SK-N-SH (cell line): ENCODE results near the gene EYA3. TPM values are rescaled to one million over a fixed set of nuclear protein-coding genes. Genes with fewer than 3 reads are reported as not detected.

Experiments
- CTCF ChIA-PET: fragments of 300-600, 350-600 bp; formaldehyde crosslinking; extraction: SDS; loops from one replicate; lab custom pipeline; 2021; lab: Yijun Ruan, JAX
- POLR2A ChIA-PET: fragments of 350-600 bp; sonication (Branson Sonifier 250); formaldehyde crosslinking; extraction: SDS; loops from one replicate; lab custom pipeline; 2020; ENCODE audit warnings: antibody characterized with exemption, inconsistent platforms; lab: Yijun Ruan, JAX
- DNase-seq: peaks from one replicate; pipeline ENCODE4 v3.0.0; 2012
- H2AFZ ChIP-seq: fragments of 200-600 bp; sonication (generic); 2 replicates; pipeline ENCODE4 v1.8.1; 2016; ENCODE audit warnings: antibody characterized with exemption, mild to moderate bottlenecking, low read depth
- H3F3A ChIP-seq: fragments of 200-600 bp; sonication (generic); replicated peaks from 2 replicates; pipeline ENCODE3; 2016; ENCODE audit warnings: antibody characterized with exemption, mild to moderate bottlenecking; ENCODE audit not compliant: insufficient read depth
- H3K27ac ChIP-seq, 2 experiments: fragments of 200-500 bp in 1 of 2; fragments of 200-600 bp in 1 of 2; sonication (Bioruptor generic) in 1 of 2; sonication (generic), shearing (Covaris generic) in 1 of 2; 2 replicates each; pipeline versions ENCODE4 v1.5.1 to v1.6.1; 2014 to 2016; ENCODE audit warnings: low read depth in 2 of 2, inconsistent platforms in 1 of 2, low read length in 1 of 2, mild to moderate bottlenecking in 1 of 2, mixed read lengths in 1 of 2
- H3K27me3 ChIP-seq: fragments of 200-600 bp; sonication (generic), shearing (Covaris generic); 2 replicates; pipeline ENCODE4 v1.6.1; 2016; ENCODE audit warnings: mixed run types; ENCODE audit not compliant: insufficient read depth
- H3K36me3 ChIP-seq, 2 experiments: fragments of 200-500 bp in 1 of 2; fragments of 200-600 bp in 1 of 2; sonication (Bioruptor generic) in 1 of 2; sonication (generic) in 1 of 2; replicated peaks in 1 of 2; 2 replicates each; pipeline versions ENCODE3 to v1.5.1; 2014 to 2016; ENCODE audit warnings: low read length in 1 of 2, mild to moderate bottlenecking in 1 of 2; ENCODE audit not compliant: insufficient read depth in 2 of 2, control insufficient read depth in 1 of 2
- H3K4me1 ChIP-seq, 2 experiments: fragments of 200-500 bp in 1 of 2; fragments of 200-600 bp in 1 of 2; sonication (Bioruptor generic) in 1 of 2; sonication (generic), shearing (Covaris generic) in 1 of 2; 2 replicates each; pipeline versions ENCODE4 v1.5.1 to v1.6.1; 2014 to 2016; ENCODE audit warnings: low read depth in 1 of 2, low read length in 1 of 2, mixed run types in 1 of 2; ENCODE audit not compliant: insufficient read depth in 2 of 2, control insufficient read depth in 1 of 2
- H3K4me2 ChIP-seq: fragments of 200-600 bp; sonication (generic), shearing (Covaris generic); 2 replicates; pipeline ENCODE4 v1.6.1; 2017; ENCODE audit warnings: mixed run types
- H3K4me3 ChIP-seq, 2 experiments: fragments of 200-500 bp in 1 of 2; fragments of 200-600 bp in 1 of 2; sonication (Bioruptor generic) in 1 of 2; sonication (generic), shearing (Covaris generic) in 1 of 2; 2 replicates each; pipeline versions ENCODE4 v1.5.1 to v1.8.1; 2014 to 2016; ENCODE audit warnings: low read depth in 2 of 2, inconsistent platforms in 1 of 2, low read length in 1 of 2, mild to moderate bottlenecking in 1 of 2, mixed read lengths in 1 of 2, moderate library complexity in 1 of 2
- H3K79me2 ChIP-seq: fragments of 200-600 bp; sonication (generic); 2 replicates; pipeline ENCODE4 v1.8.1; 2017; ENCODE audit warnings: mild to moderate bottlenecking; ENCODE audit not compliant: insufficient read depth
- H3K9ac ChIP-seq: fragments of 200-600 bp; sonication (generic); 2 replicates; pipeline ENCODE4 v1.6.1; 2017; ENCODE audit warnings: mixed run types
- H3K9me2 ChIP-seq: fragments of 200-600 bp; sonication (generic); 2 replicates; pipeline ENCODE4 v1.6.1; 2017; ENCODE audit warnings: mixed run types
- H3K9me3 ChIP-seq: fragments of 200-600 bp; sonication (generic); 2 replicates; pipeline ENCODE4 v1.6.1; 2017; ENCODE audit warnings: mixed run types, mild to moderate bottlenecking, moderate library complexity
- H4K20me1 ChIP-seq: fragments of 200-600 bp; sonication (generic); 2 replicates; pipeline ENCODE4 v1.6.1; 2017; ENCODE audit warnings: mild to moderate bottlenecking, mixed run types; ENCODE audit not compliant: insufficient read depth
- ELF1 ChIP-seq: IDR thresholded peaks from 2 replicates; pipeline ENCODE4 v1.4.0; 2012
- EP300 ChIP-seq, 2 experiments: IDR thresholded peaks; 2 replicates each; pipeline versions ENCODE4 v1.4.0 to v1.6.1; 2012; ENCODE audit warnings: borderline replicate concordance in 1 of 2, low read depth in 1 of 2, low read length in 1 of 2
- FOSL2 ChIP-seq: IDR thresholded peaks from 2 replicates; pipeline ENCODE4 v1.4.0; 2012; ENCODE audit warnings: low read depth, mild to moderate bottlenecking, moderate library complexity, borderline replicate concordance
- FOXJ3 ChIP-seq: sonication (generic); formaldehyde crosslinking; IDR thresholded peaks from 2 replicates; pipeline ENCODE4 v1.5.1; 2020; ENCODE audit warnings: mild to moderate bottlenecking, missing genetic modification reagents
- GATA2 ChIP-seq: sonication (generic); formaldehyde crosslinking; IDR thresholded peaks from 2 replicates; pipeline ENCODE4 v1.5.0; 2020; ENCODE audit warnings: mild to moderate bottlenecking, missing genetic modification reagents
- JUND ChIP-seq: IDR thresholded peaks from 2 replicates; pipeline ENCODE4 v1.4.0; 2012
- MXI1 ChIP-seq: IDR thresholded peaks from 2 replicates; pipeline ENCODE4 v1.6.1; 2012; ENCODE audit warnings: mild to moderate bottlenecking, low read depth, low read length, improper control_type of control experiment
- NFIC ChIP-seq: IDR thresholded peaks from 2 replicates; pipeline ENCODE4 v1.4.0; 2012; ENCODE audit warnings: borderline replicate concordance
- NRF1 ChIP-seq: IDR thresholded peaks from 2 replicates; pipeline ENCODE4 v1.6.1; 2012; ENCODE audit warnings: low read depth, mild to moderate bottlenecking, low read length
- RCOR1 ChIP-seq: fragments of 150-350 bp; IDR thresholded peaks from 2 replicates; pipeline ENCODE4 v1.6.1; 2017; ENCODE audit warnings: antibody characterized with exemption, low read length
- SIN3A ChIP-seq: IDR thresholded peaks from 2 replicates; pipeline ENCODE4 v1.6.1; 2012; ENCODE audit warnings: low read depth, mild to moderate bottlenecking, low read length, moderate library complexity, borderline replicate concordance
- TAF1 ChIP-seq: IDR thresholded peaks from 2 replicates; pipeline ENCODE4 v1.6.1; 2012; ENCODE audit warnings: low read depth, mild to moderate bottlenecking, low read length, moderate library complexity, borderline replicate concordance
- TEAD4 ChIP-seq: IDR thresholded peaks from 2 replicates; pipeline ENCODE4 v1.4.0; 2012; ENCODE audit warnings: mild to moderate bottlenecking, borderline replicate concordance; ENCODE audit not compliant: insufficient read depth
- YY1 ChIP-seq: IDR thresholded peaks from 2 replicates; pipeline ENCODE4 v1.4.0; 2012; ENCODE audit warnings: low read depth, mild to moderate bottlenecking
- WGBS: methylation state at CpG from one replicate; pipeline ENCODE4 v1.1.6; 2017; ENCODE audit warnings: low lambda C conversion rate; 5-methylcytosine and 5-hydroxymethylcytosine counted together
- polyA plus RNA-seq, 3 experiments: library from polyadenylated mRNA; depleted of rRNA; stranded (reverse); fragments of >200 nt; gene quantifications; 2 replicates each; pipeline ENCODE4 v1.2.3, GENCODE V29; 2012
- TF ChIP-seq, protein P1 (sequence below): IDR thresholded peaks from 2 replicates; pipeline ENCODE4; 2012
- TF ChIP-seq, protein P2 (sequence below): fragments of 150-350 bp; IDR thresholded peaks from 2 replicates; pipeline ENCODE4 v1.6.1; 2016; ENCODE audit warnings: mild to moderate bottlenecking, low read depth, low read length
- TF ChIP-seq, protein P3 (sequence below): IDR thresholded peaks from 2 replicates; pipeline ENCODE4 v1.4.0; 2012; ENCODE audit warnings: low read depth
- TF ChIP-seq, protein P4 (sequence below): fragments of 150-350 bp; IDR thresholded peaks from 2 replicates; pipeline ENCODE4 v1.6.1; 2017; ENCODE audit warnings: antibody characterized with exemption, low read length, low read depth, borderline replicate concordance
- TF ChIP-seq, protein P5 (sequence below): IDR thresholded peaks from 2 replicates; pipeline ENCODE4 v1.4.0; 2012; ENCODE audit warnings: low read depth, borderline replicate concordance

Gene EYA3
- polyA plus RNA-seq, 1 of the 3 experiments (the other 2 are of a cell fraction): 6.5 TPM

DNA sequence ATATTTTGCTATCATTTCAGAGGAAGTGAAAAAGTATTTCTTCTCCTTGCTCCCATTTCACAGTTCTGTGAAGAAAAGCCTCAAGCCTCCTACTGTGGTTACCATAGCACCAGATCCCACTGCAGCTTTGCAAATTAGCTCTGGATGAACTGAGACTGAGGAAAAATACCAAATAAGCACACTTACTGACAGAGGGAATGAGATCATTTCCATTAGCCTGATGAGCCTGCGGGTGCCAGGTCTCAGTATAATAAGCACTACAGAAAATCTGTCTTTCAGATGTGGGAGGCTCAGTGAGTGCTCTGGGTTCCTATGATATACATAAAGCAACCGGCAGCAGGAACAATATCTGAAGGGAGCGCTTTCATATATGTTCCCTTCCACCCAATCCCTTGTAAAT, 107.3 kb downstream of the EYA3 start:
- no peak overlapping the region for H3K27ac ChIP-seq

More for the DNA sequence above, 107.3 kb downstream of the EYA3 start:
- no peaks in the 10 kb centered on the region for H4K20me1 ChIP-seq
- H3K9ac ChIP-seq: no peak overlapping the region
- CTCF ChIA-PET: interaction anchor here (0.9 to 4.1 kb wide), 5 partner anchors 9 to 124 kb away, joined by 3 to 40 read pairs (median 3); no protein-coding TSS in a partner anchor
- H2AFZ ChIP-seq: no peak overlapping the region
- H3K4me2 ChIP-seq: no peak overlapping the region; the same call in 1 of the 2 replicates
- POLR2A ChIA-PET: no interaction called here
- no peaks in the 10 kb centered on the region; a peak in 1 of 4 replicates for H3K4me1 ChIP-seq
- peaks cover 10 to 18% of the 10 kb centered on the region in 2 experiments for H3K36me3 ChIP-seq
- TF ChIP-seq SIN3A: no peak
- TF ChIP-seq EP300 (IDR thresholded peaks at IDR 0.05; ENCODE audit: borderline replicate concordance in 1 of 2, low read depth in 1 of 2, low read length in 1 of 2): no peak
- TF ChIP-seq FOSL2: no peak
- no peak for TF ChIP-seq GATA2 (CRISPR knock-in tag)
- TF ChIP-seq, protein P1, sequence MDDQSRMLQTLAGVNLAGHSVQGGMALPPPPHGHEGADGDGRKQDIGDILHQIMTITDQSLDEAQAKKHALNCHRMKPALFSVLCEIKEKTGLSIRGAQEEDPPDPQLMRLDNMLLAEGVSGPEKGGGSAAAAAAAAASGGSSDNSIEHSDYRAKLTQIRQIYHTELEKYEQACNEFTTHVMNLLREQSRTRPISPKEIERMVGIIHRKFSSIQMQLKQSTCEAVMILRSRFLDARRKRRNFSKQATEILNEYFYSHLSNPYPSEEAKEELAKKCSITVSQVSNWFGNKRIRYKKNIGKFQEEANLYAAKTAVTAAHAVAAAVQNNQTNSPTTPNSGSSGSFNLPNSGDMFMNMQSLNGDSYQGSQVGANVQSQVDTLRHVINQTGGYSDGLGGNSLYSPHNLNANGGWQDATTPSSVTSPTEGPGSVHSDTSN: no peak
- no peak for TF ChIP-seq ELF1
- TF ChIP-seq, protein P2, sequence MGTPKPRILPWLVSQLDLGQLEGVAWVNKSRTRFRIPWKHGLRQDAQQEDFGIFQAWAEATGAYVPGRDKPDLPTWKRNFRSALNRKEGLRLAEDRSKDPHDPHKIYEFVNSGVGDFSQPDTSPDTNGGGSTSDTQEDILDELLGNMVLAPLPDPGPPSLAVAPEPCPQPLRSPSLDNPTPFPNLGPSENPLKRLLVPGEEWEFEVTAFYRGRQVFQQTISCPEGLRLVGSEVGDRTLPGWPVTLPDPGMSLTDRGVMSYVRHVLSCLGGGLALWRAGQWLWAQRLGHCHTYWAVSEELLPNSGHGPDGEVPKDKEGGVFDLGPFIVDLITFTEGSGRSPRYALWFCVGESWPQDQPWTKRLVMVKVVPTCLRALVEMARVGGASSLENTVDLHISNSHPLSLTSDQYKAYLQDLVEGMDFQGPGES: no peak
- no peak for TF ChIP-seq YY1
- no peak for TF ChIP-seq FOXJ3 (CRISPR knock-in tag)
- TF ChIP-seq RCOR1: no peak
- no peak for TF ChIP-seq TEAD4
- TF ChIP-seq NFIC: no peak
- TF ChIP-seq, protein P3, sequence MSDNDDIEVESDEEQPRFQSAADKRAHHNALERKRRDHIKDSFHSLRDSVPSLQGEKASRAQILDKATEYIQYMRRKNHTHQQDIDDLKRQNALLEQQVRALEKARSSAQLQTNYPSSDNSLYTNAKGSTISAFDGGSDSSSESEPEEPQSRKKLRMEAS: no peak
- TF ChIP-seq TAF1: no peak
- no peak for TF ChIP-seq JUND
- TF ChIP-seq, protein P4, sequence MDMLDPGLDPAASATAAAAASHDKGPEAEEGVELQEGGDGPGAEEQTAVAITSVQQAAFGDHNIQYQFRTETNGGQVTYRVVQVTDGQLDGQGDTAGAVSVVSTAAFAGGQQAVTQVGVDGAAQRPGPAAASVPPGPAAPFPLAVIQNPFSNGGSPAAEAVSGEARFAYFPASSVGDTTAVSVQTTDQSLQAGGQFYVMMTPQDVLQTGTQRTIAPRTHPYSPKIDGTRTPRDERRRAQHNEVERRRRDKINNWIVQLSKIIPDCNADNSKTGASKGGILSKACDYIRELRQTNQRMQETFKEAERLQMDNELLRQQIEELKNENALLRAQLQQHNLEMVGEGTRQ: no peak
- no peak for TF ChIP-seq NRF1
- TF ChIP-seq, protein P5, sequence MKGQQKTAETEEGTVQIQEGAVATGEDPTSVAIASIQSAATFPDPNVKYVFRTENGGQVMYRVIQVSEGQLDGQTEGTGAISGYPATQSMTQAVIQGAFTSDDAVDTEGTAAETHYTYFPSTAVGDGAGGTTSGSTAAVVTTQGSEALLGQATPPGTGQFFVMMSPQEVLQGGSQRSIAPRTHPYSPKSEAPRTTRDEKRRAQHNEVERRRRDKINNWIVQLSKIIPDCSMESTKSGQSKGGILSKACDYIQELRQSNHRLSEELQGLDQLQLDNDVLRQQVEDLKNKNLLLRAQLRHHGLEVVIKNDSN: no peak
- no peak for TF ChIP-seq MXI1
- no peak overlapping the region for H3K4me3 ChIP-seq
- DNase-seq: no peak
- no peaks in the 10 kb centered on the region for H3K27me3 ChIP-seq
- H3F3A ChIP-seq: peaks cover 11% of the 10 kb centered on the region
- WGBS: 95% methylated on average over 3 of the region's 3 CpGs
- H3K9me3 ChIP-seq: no peaks in the 10 kb centered on the region
- no peaks in the 10 kb centered on the region for H3K79me2 ChIP-seq
- H3K9me2 ChIP-seq: no peaks in the 10 kb centered on the region
